IMR-90 (cell line): Measurements from ENCODE around the gene MYO9B. TPM values are rescaled to one million over a fixed set of nuclear protein-coding genes. Genes with fewer than 3 reads are reported as not detected.

ENCODE experiments used
- ATAC-seq: fragments of 200-7000 bp; cut with Tn5 transposase; 2 replicates; pipeline ENCODE4 v1.9.1; 2020; ENCODE audit warnings: low read depth, mild to moderate bottlenecking, moderate library complexity
- BruUV-seq: library from RNA; stranded (reverse); fragments of 400-500 nt; replicated peaks from 2 replicates; lab custom pipeline; 2021; lab: Mats Ljungman, UMichigan
- CTCF ChIA-PET: fragments of 300-600 bp; formaldehyde crosslinking; extraction: SDS; loops from one replicate; lab custom pipeline; 2021; ENCODE audit warnings: antibody characterized with exemption; lab: Yijun Ruan, JAX
- POLR2A ChIA-PET: fragments of 300-600 bp; sonication (Branson Sonifier 250); formaldehyde crosslinking; loops from one replicate; lab custom pipeline; 2022; ENCODE audit warnings: antibody characterized with exemption; ENCODE audit not compliant: unreplicated experiment; lab: Charles Lee
- DNase-seq: peaks from one replicate; pipeline ENCODE4 v3.0.0; 2013
- H2AFZ ChIP-seq: replicated peaks from 2 replicates; pipeline ENCODE3; 2013; ENCODE audit warnings: low read length, mild to moderate bottlenecking; ENCODE audit not compliant: poor library complexity
- H2AK5ac ChIP-seq: 2 replicates; pipeline ENCODE4 v1.6.1; 2013; ENCODE audit warnings: low read depth, low read length, inconsistent platforms
- H2AK9ac ChIP-seq: replicated peaks from 2 replicates; pipeline ENCODE3; 2013; ENCODE audit warnings: mild to moderate bottlenecking, low read depth, low read length, moderate library complexity; ENCODE audit not compliant: poor library complexity
- H2BK120ac ChIP-seq: 2 replicates; pipeline ENCODE4 v1.6.1; 2013; ENCODE audit warnings: low read depth, low read length, inconsistent platforms
- H2BK15ac ChIP-seq: 3 replicates; pipeline ENCODE4 v1.6.1; 2013; ENCODE audit warnings: low read depth, low read length, inconsistent platforms
- H2BK20ac ChIP-seq: 2 replicates; pipeline ENCODE4 v1.6.1; 2013; ENCODE audit warnings: low read depth, mild to moderate bottlenecking, inconsistent platforms, low read length, moderate library complexity
- H2BK5ac ChIP-seq: 2 replicates; pipeline ENCODE4 v1.6.1; 2013; ENCODE audit warnings: mild to moderate bottlenecking, low read depth, low read length, inconsistent platforms; ENCODE audit not compliant: poor library complexity, severe bottlenecking
- H3K14ac ChIP-seq: replicated peaks from 2 replicates; pipeline ENCODE4 v1.6.1; 2013; ENCODE audit warnings: low read depth, low read length, inconsistent platforms
- H3K18ac ChIP-seq: 2 replicates; pipeline ENCODE4 v1.6.1; 2013; ENCODE audit warnings: low read depth, low read length, control low read depth
- H3K23ac ChIP-seq: 2 replicates; pipeline ENCODE4 v1.6.1; 2013; ENCODE audit warnings: low read depth, low read length, inconsistent platforms
- H3K27ac ChIP-seq: 2 replicates; pipeline ENCODE4 v1.5.1; 2013; ENCODE audit warnings: mild to moderate bottlenecking, control low read depth, low read length; ENCODE audit not compliant: insufficient read depth
- H3K27me3 ChIP-seq: 2 replicates; pipeline ENCODE4 v1.6.1; 2013; ENCODE audit warnings: low read length; ENCODE audit not compliant: control insufficient read depth, insufficient read depth
- H3K36me3 ChIP-seq: 2 replicates; pipeline ENCODE4 v1.6.1; 2013; ENCODE audit warnings: low read length, mixed read lengths; ENCODE audit not compliant: control insufficient read depth, insufficient read depth
- H3K4ac ChIP-seq: 2 replicates; pipeline ENCODE4 v1.6.1; 2013; ENCODE audit warnings: low read depth, low read length, inconsistent platforms
- H3K4me1 ChIP-seq: 2 replicates; pipeline ENCODE4 v1.6.1; 2013; ENCODE audit warnings: low read length, mixed read lengths; ENCODE audit not compliant: control insufficient read depth, insufficient read depth
- H3K4me2 ChIP-seq: 2 replicates; pipeline ENCODE4 v1.6.1; 2013; ENCODE audit warnings: low read depth, mild to moderate bottlenecking, control low read depth, low read length, moderate library complexity
- H3K4me3 ChIP-seq: 2 replicates; pipeline ENCODE4 v1.5.1; 2013; ENCODE audit warnings: low read depth, mild to moderate bottlenecking, control low read depth, low read length, moderate library complexity; ENCODE audit not compliant: insufficient read depth
- H3K56ac ChIP-seq: 2 replicates; pipeline ENCODE4 v1.6.1; 2013; ENCODE audit warnings: low read length, inconsistent platforms; ENCODE audit not compliant: insufficient read depth; ENCODE audit errors: extremely low read depth
- H3K79me1 ChIP-seq, 2 experiments: 2 replicates each; pipeline ENCODE4 v1.6.1; 2013; ENCODE audit warnings: low read length in 2 of 2, inconsistent platforms in 1 of 2, low read depth in 1 of 2
- H3K9ac ChIP-seq: 2 replicates; pipeline ENCODE4 v1.6.1; 2013; ENCODE audit warnings: low read depth, low read length, control low read depth
- H3K9me1 ChIP-seq: 2 replicates; pipeline ENCODE4 v1.6.1; 2013; ENCODE audit warnings: low read length, inconsistent platforms; ENCODE audit not compliant: insufficient read depth
- H3K9me3 ChIP-seq: 2 replicates; pipeline ENCODE4 v1.6.1; 2013; ENCODE audit warnings: low read length; ENCODE audit not compliant: control insufficient read depth, insufficient read depth
- H4K20me1 ChIP-seq: 2 replicates; pipeline ENCODE4 v1.6.1; 2013; ENCODE audit warnings: low read length, inconsistent platforms; ENCODE audit not compliant: insufficient read depth
- H4K5ac ChIP-seq: 2 replicates; pipeline ENCODE4 v1.6.1; 2013; ENCODE audit warnings: mild to moderate bottlenecking, low read depth, low read length, control low read depth
- H4K8ac ChIP-seq, 2 experiments: 2 replicates each; pipeline ENCODE4 v1.6.1; 2013; ENCODE audit warnings: low read depth in 2 of 2, low read length in 2 of 2, control low read depth in 1 of 2, inconsistent platforms in 1 of 2
- H4K91ac ChIP-seq: 2 replicates; pipeline ENCODE4 v1.6.1; 2013; ENCODE audit warnings: low read depth, low read length, inconsistent platforms; ENCODE audit not compliant: insufficient read depth
- CEBPB ChIP-seq: IDR thresholded peaks from 2 replicates; pipeline ENCODE4 v1.6.1; 2012; ENCODE audit warnings: low read depth, low read length, improper control_type of control experiment
- CHD1 ChIP-seq: IDR thresholded peaks from 2 replicates; pipeline ENCODE4 v1.6.1; 2012; ENCODE audit warnings: low read depth, low read length, improper control_type of control experiment
- CTCF ChIP-seq: conservative IDR thresholded peaks from 2 replicates; pipeline ENCODE4 v1.5.1; 2012; ENCODE audit warnings: mild to moderate bottlenecking, low read depth, low read length, improper control_type of control experiment
- ELK1 ChIP-seq: fragments of 150-350 bp; IDR thresholded peaks from 2 replicates; pipeline ENCODE4 v1.6.1; 2016; ENCODE audit warnings: low read depth, mild to moderate bottlenecking, low read length, moderate library complexity, borderline replicate concordance
- MAFK ChIP-seq: IDR thresholded peaks from 2 replicates; pipeline ENCODE4 v1.6.1; 2012; ENCODE audit warnings: low read depth, low read length, improper control_type of control experiment
- MAZ ChIP-seq: IDR thresholded peaks from 2 replicates; pipeline ENCODE4 v1.6.1; 2012; ENCODE audit warnings: low read depth, mild to moderate bottlenecking, low read length, improper control_type of control experiment, moderate library complexity, borderline replicate concordance
- MXI1 ChIP-seq: IDR thresholded peaks from 2 replicates; pipeline ENCODE4 v1.6.1; 2012; ENCODE audit warnings: low read depth, mild to moderate bottlenecking, low read length, moderate library complexity, borderline replicate concordance
- RAD21 ChIP-seq: IDR thresholded peaks from 2 replicates; pipeline ENCODE4 v1.6.1; 2012; ENCODE audit warnings: low read length, improper control_type of control experiment
- RCOR1 ChIP-seq: IDR thresholded peaks from 2 replicates; pipeline ENCODE4 v1.6.1; 2012; ENCODE audit warnings: mild to moderate bottlenecking, low read length, improper control_type of control experiment; ENCODE audit not compliant: insufficient replicate concordance
- RFX5 ChIP-seq: IDR thresholded peaks from 2 replicates; pipeline ENCODE4 v1.8.0; 2012; ENCODE audit warnings: low read depth, mild to moderate bottlenecking, low read length, moderate library complexity
- SMC3 ChIP-seq: fragments of 150-350 bp; IDR thresholded peaks from 2 replicates; pipeline ENCODE4 v1.6.1; 2016; ENCODE audit warnings: low read depth, mild to moderate bottlenecking, antibody characterized with exemption, low read length, moderate library complexity
- USF2 ChIP-seq: fragments of 150-350 bp; IDR thresholded peaks from 2 replicates; pipeline ENCODE4 v1.6.1; 2017; ENCODE audit warnings: mild to moderate bottlenecking, antibody characterized with exemption, low read length, low read depth
- WGBS, 2 experiments: methylation state at CpG; one replicate each; pipeline versions ENCODE4 v1.1.5 to v1.1.7; 2013; ENCODE audit warnings: missing lambda C conversion rate in 2 of 2; ENCODE audit not compliant: insufficient read length in 1 of 2; ENCODE audit errors: extremely low coverage in 2 of 2; 5-methylcytosine and 5-hydroxymethylcytosine counted together
- dilution Hi-C: fragments of 300-500 bp; cut with HindIII; formaldehyde crosslinking; loops from one replicate; pipeline ENCODE4 v1.14.3; 2018; ENCODE audit warnings: low sequenced_read_pairs; ENCODE audit not compliant: unreplicated experiment
- in situ Hi-C: fragments of 300-500 bp; cut with MboI; formaldehyde crosslinking; loops from 3 replicates; pipeline ENCODE4 v1.14.3; 2019; ENCODE audit warnings: low sequenced_read_pairs, inconsistent platforms, mixed read lengths
- intact Hi-C: fragments of 100-400 bp; cut with micrococcal nuclease; formaldehyde crosslinking; loops from 2 replicates; pipeline ENCODE4 v1.10.0; 2022
- polyA plus RNA-seq, 3 experiments: library from polyadenylated mRNA; depleted of rRNA; stranded (reverse); fragments of >200 nt; gene quantifications; 2 replicates each; pipeline ENCODE4 v1.2.3, GENCODE V29; 2012; ENCODE audit warnings: low replicate concordance in 1 of 3
- total RNA-seq: library from RNA; depleted of rRNA; stranded (reverse); fragments of >200 nt; gene quantifications from 2 replicates; pipeline ENCODE4 v1.2.3, GENCODE V29; 2012

MYO9B gene
- total and polyA plus RNA-seq, 2 of the 4 experiments (the other 2 are of a cell fraction), result 61.8 to 77.8 TPM

GRCh38 chr19:17235300-17235970 is 159.9 kb downstream of the MYO9B start:
- ChIA-PET POLR2A (interaction anchor here (1.0 kb wide), 1 partner anchor 9 kb away, joined by 3 read pairs; no protein-coding TSS in a partner anchor), CTCF (interaction anchor here (0.6 to 1.3 kb wide), 3 partner anchors 32 to 183 kb away, joined by 3 read pairs; partner anchors contain the start of gene ANKLE1)
- no TSS peak for BruUV-seq
- Histone ChIP-seq H4K20me1 (peaks cover 11% of the 10 kb centered on the region), H3K18ac (no peak overlapping the region), H2AK9ac (peak overlapping the region; percentile 96), H2BK15ac (no peak overlapping the region), H3K14ac (0 out of 2 replicates have a peak overlapping the region, but pooled peaks have one; percentile 28), H3K9me1 (peaks cover 5% of the 10 kb centered on the region), H3K23ac (0 out of 2 replicates have a peak overlapping the region, but pooled peaks have one; percentile 34), H3K4me1 (peaks cover 12% of the 10 kb centered on the region), H3K4me3 (peak overlapping the region; percentile 54), H3K79me1 (peaks cover 33 to 63% of the 10 kb centered on the region in 2 experiments), H2BK20ac (no peak overlapping the region), H3K9ac (peak overlapping the region; percentile 19; the same call in 1 of the 2 replicates), H3K4ac (peak overlapping the region; percentile 29; the same call in 1 of the 2 replicates), H3K56ac (no peak overlapping the region), H3K27me3 (no peaks in the 10 kb centered on the region), H2AFZ (peak overlapping the region; percentile 91), H4K8ac (peak overlapping the region in 1 of 2 experiments; percentile 82; a peak in 1 of 4 replicates), H3K4me2 (peak overlapping the region; percentile 66), H3K36me3 (peaks cover 34% of the 10 kb centered on the region), H4K5ac (no peak overlapping the region), H2AK5ac (peak overlapping the region; percentile 45; the same call in 1 of the 2 replicates), H3K9me3 (no peaks in the 10 kb centered on the region), H3K27ac (peak overlapping the region; percentile 36; the same call in 1 of the 2 replicates), H4K91ac (no peak overlapping the region), H2BK120ac (no peak overlapping the region), H2BK5ac (peak overlapping the region; percentile 27)
- intact Hi-C loops, result no loop called here
- dilution Hi-C loops, result no loop called here
- in situ Hi-C loops, result no loop called here
- WGBS, 2 experiments, result 3% methylated on average over 29 of the region's 80 CpGs; no CpG with 5 or more reads in 1 of the 2 experiments
- DNase-seq, result peak; percentile 76
- TF ChIP-seq CTCF, result peak; percentile 51
- no peak for TF ChIP-seq CEBPB
- TF ChIP-seq USF2, result no peak
- TF ChIP-seq SMC3, result peak; percentile 20; the same call in 1 of the 2 replicates
- no peak for TF ChIP-seq CHD1
- TF ChIP-seq ELK1, result no peak
- TF ChIP-seq MAFK, result no peak
- peak; percentile 20; the same call in 1 of the 2 replicates for TF ChIP-seq MAZ
- peak; percentile 95 for TF ChIP-seq MXI1
- no peak for TF ChIP-seq RCOR1
- peak; percentile 49 for TF ChIP-seq RAD21
- no peak for TF ChIP-seq RFX5
- peak; percentile 90 for ATAC-seq
